Natural killer cell (primary cell): ENCODE measurements around the gene ARHGAP24. TPM values are rescaled to one million over a fixed set of nuclear protein-coding genes. Genes with fewer than 3 reads are reported as not detected.

Experiments used
- ATAC-seq, 3 donors: fragments of 150-1000 bp in 2 of 3; fragments of 200-7000 bp in 1 of 3; cut with Tn5 transposase; 1 replicate in 1 of 3; 2 replicates in 2 of 3; pipeline ENCODE4 v1.10.0; 2021; ENCODE audit warnings: mild to moderate bottlenecking in 2 of 3, moderate library complexity in 2 of 3
- DNase-seq, 2 donors: peaks; one replicate each; pipeline versions ENCODE4 v3.0.0 to v3.0.0-alpha.2; 2013 to 2021; ENCODE audit warnings: mixed read lengths in 1 of 2
- H3K27ac ChIP-seq: one replicate; pipeline ENCODE4 v1.5.1; 2013; ENCODE audit warnings: mild to moderate bottlenecking, low read length
- H3K27me3 ChIP-seq: one replicate; pipeline ENCODE4 v1.6.1; 2013; ENCODE audit warnings: low read length; ENCODE audit not compliant: control insufficient read depth, insufficient read depth
- H3K36me3 ChIP-seq: one replicate; pipeline ENCODE4 v1.6.1; 2013; ENCODE audit warnings: low read length; ENCODE audit not compliant: control insufficient read depth, insufficient read depth
- H3K4me1 ChIP-seq: one replicate; pipeline ENCODE4 v1.6.1; 2013; ENCODE audit warnings: low read length; ENCODE audit not compliant: control insufficient read depth, insufficient read depth
- H3K4me3 ChIP-seq: one replicate; pipeline ENCODE4 v1.5.1; 2013; ENCODE audit warnings: low read length
- H3K9me3 ChIP-seq: one replicate; pipeline ENCODE4 v1.6.1; 2013; ENCODE audit warnings: low read length; ENCODE audit not compliant: control insufficient read depth, insufficient read depth
- H3K27ac Mint-ChIP-seq, 2 donors: one replicate each; pipeline ENCODE4 v1.8.0; 2022; ENCODE audit warnings: mild to moderate bottlenecking in 2 of 2, mixed read lengths in 2 of 2, moderate library complexity in 1 of 2
- H3K27me3 Mint-ChIP-seq, 2 donors: one replicate each; pipeline ENCODE4 v1.8.0; 2022; ENCODE audit warnings: low read depth in 2 of 2, mixed read lengths in 2 of 2
- H3K36me3 Mint-ChIP-seq: one replicate; pipeline ENCODE4 v1.8.0; 2022; ENCODE audit warnings: mixed read lengths
- H3K4me1 Mint-ChIP-seq, 2 donors: one replicate each; pipeline ENCODE4 v1.8.0; 2022; ENCODE audit warnings: mixed read lengths in 2 of 2
- H3K4me3 Mint-ChIP-seq: one replicate; pipeline ENCODE4 v1.8.0; 2022; ENCODE audit warnings: mild to moderate bottlenecking, moderate library complexity, mixed read lengths
- H3K9me3 Mint-ChIP-seq, 2 donors: one replicate each; pipeline ENCODE4 v1.8.0; 2022; ENCODE audit warnings: mixed read lengths in 2 of 2
- WGBS: methylation state at CpG from one replicate; pipeline ENCODE4 v1.1.7; 2013; ENCODE audit warnings: missing lambda C conversion rate; ENCODE audit not compliant: insufficient coverage; 5-methylcytosine and 5-hydroxymethylcytosine counted together
- intact Hi-C: fragments of 100-400 bp; cut with micrococcal nuclease; formaldehyde crosslinking; loops from one replicate; pipeline ENCODE4 v1.14.2; 2022
- total RNA-seq, 4 donors: library from RNA; stranded (reverse); fragments of 120-200 nt in 1 of 4; gene quantifications; one replicate each; pipeline versions ENCODE4 v1.2.3 to v1.2.4, GENCODE V29; 2013 to 2022
- TF ChIP-seq, protein P1 (sequence below): fragments of 200-600 bp; IDR thresholded peaks from one replicate; pipeline ENCODE4 v1.8.0; 2022; ENCODE audit warnings: antibody characterized with exemption

ARHGAP24 gene
- total RNA-seq, 3 donors from 2014 or later (not counting 1 experiment from before 2014, with no cell fraction given) = 1.7 to 3.6 (median 1.7) TPM

DNA sequence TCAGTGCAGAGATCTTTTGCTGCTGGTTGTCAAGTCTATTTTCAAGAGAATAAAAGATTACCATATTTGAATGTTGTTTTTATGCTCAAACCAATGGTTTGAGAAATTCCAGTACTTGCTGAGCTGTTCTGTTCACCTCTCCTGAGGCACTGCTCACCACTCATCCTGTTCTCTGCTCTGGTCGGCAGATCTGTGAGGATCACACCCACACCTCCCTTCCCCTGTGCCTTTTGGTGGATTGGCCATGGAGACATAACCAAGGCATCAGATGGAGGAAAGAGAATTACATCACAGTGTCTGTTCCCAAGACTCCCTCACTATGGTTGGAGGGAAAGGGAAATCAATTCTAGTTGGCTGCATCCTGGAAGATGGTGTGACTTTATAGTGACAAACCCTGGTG, 391.6 kb downstream of the ARHGAP24 start:
- H3K36me3 Mint-ChIP-seq = no peaks in the 10 kb centered on the region
- Histone ChIP-seq H3K9me3 (no peaks in the 10 kb centered on the region), H3K4me3 (no peak overlapping the region), H3K36me3 (no peaks in the 10 kb centered on the region), H3K27ac (no peak overlapping the region), H3K4me1 (no peaks in the 10 kb centered on the region), H3K27me3 (no peaks in the 10 kb centered on the region)
- 86% methylated on average over 1 of the region's 1 CpG for WGBS
- intact Hi-C loops = no loop called here
- no peak overlapping the region for H3K27ac Mint-ChIP-seq
- TF ChIP-seq, protein P1, sequence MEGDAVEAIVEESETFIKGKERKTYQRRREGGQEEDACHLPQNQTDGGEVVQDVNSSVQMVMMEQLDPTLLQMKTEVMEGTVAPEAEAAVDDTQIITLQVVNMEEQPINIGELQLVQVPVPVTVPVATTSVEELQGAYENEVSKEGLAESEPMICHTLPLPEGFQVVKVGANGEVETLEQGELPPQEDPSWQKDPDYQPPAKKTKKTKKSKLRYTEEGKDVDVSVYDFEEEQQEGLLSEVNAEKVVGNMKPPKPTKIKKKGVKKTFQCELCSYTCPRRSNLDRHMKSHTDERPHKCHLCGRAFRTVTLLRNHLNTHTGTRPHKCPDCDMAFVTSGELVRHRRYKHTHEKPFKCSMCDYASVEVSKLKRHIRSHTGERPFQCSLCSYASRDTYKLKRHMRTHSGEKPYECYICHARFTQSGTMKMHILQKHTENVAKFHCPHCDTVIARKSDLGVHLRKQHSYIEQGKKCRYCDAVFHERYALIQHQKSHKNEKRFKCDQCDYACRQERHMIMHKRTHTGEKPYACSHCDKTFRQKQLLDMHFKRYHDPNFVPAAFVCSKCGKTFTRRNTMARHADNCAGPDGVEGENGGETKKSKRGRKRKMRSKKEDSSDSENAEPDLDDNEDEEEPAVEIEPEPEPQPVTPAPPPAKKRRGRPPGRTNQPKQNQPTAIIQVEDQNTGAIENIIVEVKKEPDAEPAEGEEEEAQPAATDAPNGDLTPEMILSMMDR = no peak
- no peaks in the 10 kb centered on the region for H3K27me3 Mint-ChIP-seq
- peaks cover 0 to 3% of the 10 kb centered on the region in 2 donors for H3K9me3 Mint-ChIP-seq
- ATAC-seq = no peak
- no peak overlapping the region for H3K4me3 Mint-ChIP-seq
- no peaks in the 10 kb centered on the region for H3K4me1 Mint-ChIP-seq
- no peak for DNase-seq

DNA sequence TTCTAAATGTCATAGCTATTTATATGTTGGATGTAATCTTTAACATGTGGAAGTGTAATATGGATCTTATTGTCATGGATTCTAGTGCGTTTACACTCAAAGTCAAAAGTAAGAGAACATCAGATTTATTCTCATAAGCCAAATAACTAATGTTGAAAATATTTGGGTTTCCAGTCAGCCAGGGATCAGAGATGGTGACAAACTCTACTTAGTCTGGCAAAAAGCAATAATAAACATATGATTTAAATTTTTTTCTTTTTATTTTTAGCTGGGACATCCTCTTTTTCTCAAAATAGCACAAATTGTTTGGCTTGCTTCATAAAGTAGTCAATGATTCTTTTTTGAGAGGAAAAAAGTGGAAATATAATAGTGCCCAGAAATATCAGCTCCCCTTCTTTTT, 392.3 kb downstream of the ARHGAP24 start:
- no peaks in the 10 kb centered on the region for H3K27me3 Mint-ChIP-seq
- H3K27me3 ChIP-seq = no peaks in the 10 kb centered on the region
- intact Hi-C loops = no loop called here
- WGBS = no CpG with 5 or more reads among the region's 1 CpG
- TF ChIP-seq, protein P1 = no peak
- no peaks in the 10 kb centered on the region for H3K4me1 Mint-ChIP-seq
- H3K9me3 Mint-ChIP-seq = peaks cover 0 to 3% of the 10 kb centered on the region in 2 donors
- no peak overlapping the region for H3K27ac Mint-ChIP-seq
- ATAC-seq (no peak), DNase-seq (no peak)
- H3K36me3 Mint-ChIP-seq = no peaks in the 10 kb centered on the region
- H3K9me3 ChIP-seq = no peaks in the 10 kb centered on the region
- no peak overlapping the region for H3K4me3 Mint-ChIP-seq
- H3K4me3 ChIP-seq = no peak overlapping the region
- no peaks in the 10 kb centered on the region for H3K36me3 ChIP-seq
- no peaks in the 10 kb centered on the region for H3K4me1 ChIP-seq
- H3K27ac ChIP-seq = no peak overlapping the region

DNA sequence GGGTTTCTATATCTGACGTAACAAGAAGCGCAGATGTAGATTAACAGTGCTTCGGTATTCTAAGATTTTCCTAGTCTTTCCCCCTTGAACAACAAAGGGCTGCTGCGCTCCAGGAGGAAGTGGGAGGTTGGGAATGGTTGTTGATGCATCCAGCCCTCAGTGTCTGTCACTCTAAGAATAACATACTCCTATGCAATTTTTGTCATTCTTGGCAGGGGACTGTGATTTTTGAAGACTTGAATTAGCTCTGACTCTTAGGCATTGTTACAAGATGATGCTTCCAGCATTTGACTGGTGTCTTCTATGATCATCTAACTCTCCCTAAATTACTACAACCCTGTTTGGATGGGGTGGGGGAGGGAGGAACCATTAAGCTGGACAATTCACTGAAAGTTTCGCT, 394.2 kb downstream of the ARHGAP24 start:
- no peak overlapping the region for H3K27ac Mint-ChIP-seq
- Histone ChIP-seq H3K27me3 (no peaks in the 10 kb centered on the region), H3K36me3 (no peaks in the 10 kb centered on the region), H3K4me1 (no peaks in the 10 kb centered on the region), H3K4me3 (no peak overlapping the region), H3K27ac (no peak overlapping the region), H3K9me3 (no peaks in the 10 kb centered on the region)
- H3K4me3 Mint-ChIP-seq = no peak overlapping the region
- WGBS = 0% methylated on average over 1 of the region's 5 CpGs
- no peaks in the 10 kb centered on the region for H3K27me3 Mint-ChIP-seq
- TF ChIP-seq, protein P1 = no peak
- no peak for ATAC-seq
- no peak for DNase-seq
- no peaks in the 10 kb centered on the region for H3K4me1 Mint-ChIP-seq
- peaks cover 0 to 3% of the 10 kb centered on the region in 2 donors for H3K9me3 Mint-ChIP-seq
- no peaks in the 10 kb centered on the region for H3K36me3 Mint-ChIP-seq
- intact Hi-C loops = no loop called here

DNA sequence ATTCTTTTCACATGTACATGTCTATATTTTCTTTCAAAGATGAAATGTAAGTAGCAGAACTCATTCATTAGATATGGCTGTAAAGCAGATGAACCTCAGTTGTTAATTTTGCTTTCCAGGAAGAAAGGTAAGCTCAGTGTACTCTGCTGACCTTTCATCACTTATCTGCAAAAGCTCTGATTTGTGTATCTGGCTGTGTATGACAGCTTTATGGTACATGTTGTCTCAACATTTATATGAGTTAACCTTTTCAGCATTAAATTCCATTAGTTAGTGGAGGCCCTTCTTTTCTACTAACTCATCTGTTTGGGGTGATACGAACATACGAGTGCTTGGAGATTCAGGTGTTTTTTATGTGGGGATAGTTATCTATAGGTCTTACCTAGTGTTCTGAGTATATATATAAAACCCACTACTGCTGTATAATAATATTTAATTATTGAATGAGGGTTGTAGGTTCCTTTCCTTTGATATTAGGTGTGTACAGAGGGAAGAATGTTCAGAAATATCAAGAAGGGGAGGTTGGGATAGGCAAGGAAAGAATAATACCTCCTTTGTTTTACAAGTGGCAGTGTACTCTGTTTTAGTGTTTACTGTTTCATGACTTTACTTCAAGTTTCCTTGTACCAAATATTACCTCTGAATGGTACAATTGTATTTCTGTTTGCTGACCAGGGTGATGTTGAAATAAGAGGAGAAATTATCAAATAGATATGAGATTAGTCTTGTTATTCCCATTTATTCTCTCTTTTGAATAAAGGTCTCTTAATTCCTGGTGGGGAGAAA, 395.5 kb downstream of the ARHGAP24 start:
- H3K9me3 Mint-ChIP-seq = no peaks in the 10 kb centered on the region
- Histone ChIP-seq H3K27ac (no peak overlapping the region), H3K36me3 (no peaks in the 10 kb centered on the region), H3K4me1 (no peaks in the 10 kb centered on the region), H3K27me3 (no peaks in the 10 kb centered on the region), H3K9me3 (no peaks in the 10 kb centered on the region), H3K4me3 (no peak overlapping the region)
- no peaks in the 10 kb centered on the region for H3K27me3 Mint-ChIP-seq
- no peak for ATAC-seq
- no peaks in the 10 kb centered on the region for H3K4me1 Mint-ChIP-seq
- DNase-seq = no peak
- H3K4me3 Mint-ChIP-seq = no peak overlapping the region
- intact Hi-C loops = no loop called here
- no peaks in the 10 kb centered on the region for H3K36me3 Mint-ChIP-seq
- no peak overlapping the region for H3K27ac Mint-ChIP-seq
- TF ChIP-seq, protein P1 = no peak
- no CpG with 5 or more reads among the region's 2 CpGs for WGBS
